Activated effector memory CD4-positive, alpha-beta T cell treated with Interleukin-2 at 50 U/mL for 16 hours (primary cell): Measurements from ENCODE around the gene PREX1.
"Not testable (repeated sequence)": the region's sequence is repeated elsewhere in the genome, so short reads cannot be mapped to it uniquely, and the experiment has no call there.

ENCODE experiments used
- DNase-seq: peaks from one replicate; pipeline ENCODE4 v3.0.0-alpha.2; 2020

PREX1 gene

DNA sequence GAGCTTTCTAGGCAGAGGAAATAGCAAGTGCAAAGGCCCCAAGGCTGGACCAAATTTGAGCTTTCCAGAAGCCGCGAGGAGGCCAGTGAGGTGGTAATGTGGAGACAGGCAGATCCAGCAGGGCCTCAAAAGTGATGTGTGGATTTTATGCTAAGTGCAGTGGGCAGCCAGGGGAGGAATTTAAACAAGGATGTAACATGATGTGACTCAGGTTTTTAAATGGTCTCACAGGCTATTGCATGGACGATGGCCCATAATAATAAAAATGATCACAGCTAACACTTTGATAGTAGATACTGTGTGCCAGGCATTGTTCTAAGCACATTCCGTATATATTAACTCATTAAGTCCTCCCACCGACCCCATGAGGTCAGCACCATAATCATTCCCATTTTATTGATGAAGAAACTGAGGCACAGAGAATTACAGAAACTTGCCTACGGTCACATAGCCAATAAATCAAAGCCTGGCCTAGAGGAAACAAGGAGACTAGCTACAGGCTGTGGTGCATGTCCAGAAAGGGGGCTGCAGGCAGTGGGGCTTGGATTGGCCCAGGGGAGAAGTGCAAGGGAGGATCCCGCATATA is 18.0 kb upstream of the PREX1 start:
- no peak for DNase-seq

DNA sequence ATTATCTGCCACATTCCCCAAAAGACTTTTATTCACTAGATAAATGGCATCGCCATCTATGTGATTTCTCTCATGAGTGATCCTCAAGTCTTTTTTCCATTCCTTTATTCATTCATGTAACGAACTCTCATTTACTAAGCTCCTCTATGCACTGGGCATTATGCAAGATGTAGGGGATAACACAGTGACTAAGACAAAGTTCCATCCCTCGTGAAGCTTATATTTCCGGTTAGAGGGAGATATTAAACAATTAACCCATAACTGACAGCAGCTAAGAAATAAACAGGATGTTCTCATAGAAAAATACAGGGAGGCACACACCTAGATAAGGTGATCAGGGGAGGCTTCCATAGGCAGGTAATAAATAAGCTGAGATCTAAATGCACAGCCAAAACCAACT is 17.2 kb upstream of the PREX1 start:
- no peak for DNase-seq

DNA sequence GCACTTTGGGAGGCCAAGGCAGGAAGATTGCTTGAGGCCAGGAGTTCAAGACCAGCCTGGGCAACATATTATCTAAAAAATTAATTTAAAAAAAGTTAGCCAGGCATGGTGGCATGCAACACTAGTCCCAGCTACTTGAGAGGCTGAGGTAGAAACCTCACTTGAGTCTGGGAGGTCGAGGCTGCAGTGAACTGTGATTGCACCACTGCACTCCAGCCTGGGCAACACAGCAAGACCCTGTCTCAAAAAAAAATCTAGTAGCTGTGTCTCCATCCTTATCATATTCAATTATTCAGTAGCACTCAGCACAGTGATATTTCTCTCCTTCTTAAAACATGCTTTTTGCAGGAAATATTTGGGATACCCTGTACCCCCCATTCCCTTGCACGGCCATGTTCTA is 16.1 kb upstream of the PREX1 start:
- DNase-seq = not testable (repeated sequence)

DNA sequence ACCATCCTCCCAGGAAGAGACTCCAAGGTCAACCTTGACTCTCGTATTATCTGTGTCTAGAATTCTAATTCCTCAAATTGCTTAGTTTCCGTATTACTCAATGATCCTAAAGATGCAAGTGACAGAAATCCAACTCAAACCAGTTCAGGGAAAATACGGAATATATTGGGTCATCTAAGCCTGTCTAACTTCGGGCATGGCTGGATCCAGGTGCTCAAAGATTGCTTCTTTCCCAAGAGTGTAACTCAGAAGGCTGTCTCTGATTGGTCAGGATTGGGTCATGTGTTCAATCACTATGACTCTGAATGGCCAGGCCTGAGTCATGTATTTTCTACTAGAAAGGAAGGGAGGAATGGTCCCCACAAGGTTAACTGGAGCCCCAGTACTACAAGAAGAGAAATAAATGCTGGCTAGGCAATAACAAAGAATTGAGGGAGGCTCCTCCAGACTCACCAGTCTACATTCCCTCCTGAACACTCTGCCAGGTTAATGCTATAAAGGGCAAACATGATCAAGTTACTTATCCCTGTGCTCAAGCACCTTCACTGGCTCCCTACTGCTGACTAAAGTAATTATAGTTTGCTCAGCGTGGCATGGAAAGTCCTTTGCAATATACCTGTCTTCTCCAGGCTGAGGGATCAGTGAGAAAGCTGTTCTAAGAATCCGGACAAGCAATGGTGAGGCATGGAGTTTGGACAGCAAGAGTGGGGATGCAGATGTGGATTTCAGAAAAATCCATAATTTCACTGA is 15.4 kb upstream of the PREX1 start:
- DNase-seq = no peak

DNA sequence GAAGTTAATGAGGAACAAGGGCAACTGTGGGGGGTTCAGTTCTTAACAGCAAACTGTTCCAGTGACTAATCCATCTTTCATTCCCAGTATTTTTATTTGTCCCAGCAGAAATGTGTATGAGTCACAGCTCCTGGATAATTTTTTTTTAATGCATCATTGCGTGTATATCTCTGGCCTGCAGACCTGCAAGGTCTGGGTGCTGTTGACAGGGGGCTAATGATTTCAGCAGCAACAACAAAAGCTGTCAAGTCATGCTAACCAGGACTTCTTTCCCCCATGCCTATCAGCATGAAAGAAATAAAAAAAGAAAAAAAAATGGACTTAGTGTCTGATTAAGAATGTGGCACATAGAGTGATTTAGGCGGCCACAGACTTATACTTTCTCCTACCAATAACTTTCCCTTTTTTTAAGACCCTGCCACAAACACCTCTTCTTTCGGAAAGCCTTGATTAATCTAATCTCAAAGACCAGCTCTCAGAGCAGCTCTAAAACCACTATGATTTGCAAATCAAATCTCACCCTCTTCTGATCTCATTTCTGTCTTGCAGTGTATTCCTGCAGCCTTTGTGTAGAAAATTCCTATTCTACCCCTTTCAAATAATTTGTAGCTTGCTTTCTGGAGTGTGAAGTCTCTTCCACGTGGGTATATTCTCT is 14.2 kb upstream of the PREX1 start:
- no peak for DNase-seq

DNA sequence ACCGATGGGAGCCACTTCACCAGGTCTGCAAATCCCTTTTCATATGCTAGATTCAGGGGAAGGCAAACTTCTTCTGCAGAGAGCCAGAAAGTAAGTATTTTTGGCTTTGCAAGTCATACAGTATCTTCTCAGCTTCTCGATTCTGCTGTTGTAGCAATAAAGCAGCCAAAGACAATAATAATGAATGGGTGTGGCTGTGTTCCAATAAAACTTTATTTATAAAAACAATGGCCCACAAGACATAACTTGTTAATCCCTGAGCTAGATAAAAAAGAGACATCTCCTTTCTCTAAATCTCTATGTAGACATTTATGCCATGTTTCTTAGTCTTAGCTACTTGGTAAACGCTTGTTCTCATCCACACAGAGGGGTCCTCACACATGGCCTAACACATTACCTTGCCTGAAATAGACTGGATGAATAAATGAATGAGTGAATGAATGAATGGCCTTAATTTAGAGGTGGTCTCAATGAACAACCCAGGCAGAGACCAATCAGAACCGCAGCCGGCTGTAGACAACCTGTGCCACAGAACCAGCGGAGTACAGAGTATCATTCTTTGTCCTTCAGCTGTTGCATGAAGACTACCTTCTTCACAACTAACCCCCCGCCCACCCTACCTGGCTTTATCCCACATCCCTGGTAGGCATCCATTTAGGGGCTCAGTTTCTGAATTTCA is 13.5 kb upstream of the PREX1 start:
- no peak for DNase-seq

DNA sequence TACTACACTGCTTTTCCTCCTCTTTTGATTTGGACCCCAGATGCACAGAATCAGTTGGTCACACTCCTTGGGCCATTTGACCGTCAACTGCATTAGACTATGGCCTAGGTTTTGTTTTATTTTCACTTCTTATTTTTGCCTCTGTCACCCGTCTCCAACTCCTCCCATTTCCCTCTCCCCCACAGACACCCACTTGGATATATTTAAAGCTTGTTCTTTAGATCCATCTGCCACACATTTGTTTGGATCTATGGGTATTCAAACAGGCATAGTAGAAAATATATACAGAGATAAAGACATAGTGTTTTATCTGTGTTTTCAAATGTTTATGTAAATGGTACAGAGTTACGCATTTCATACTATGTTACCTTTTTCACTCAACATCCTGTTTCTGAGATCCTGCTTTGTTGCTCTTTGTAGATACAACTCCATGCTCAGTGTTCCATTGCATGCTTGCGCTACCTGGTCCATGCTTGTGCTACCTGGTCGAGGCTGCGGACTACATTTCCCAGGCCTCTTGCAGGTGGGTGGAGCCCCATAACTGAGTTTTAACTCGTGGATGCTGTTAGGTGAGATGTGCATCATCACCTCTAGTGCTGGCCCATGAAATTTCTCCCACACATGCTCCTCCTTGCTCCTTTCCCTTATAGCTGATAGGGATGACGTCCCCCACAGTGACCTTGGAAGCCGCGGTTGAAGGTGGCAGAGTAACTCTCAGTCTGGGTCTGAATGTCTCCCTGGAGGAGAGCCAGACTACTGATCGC is 11.5 kb upstream of the PREX1 start:
- no peak for DNase-seq

DNA sequence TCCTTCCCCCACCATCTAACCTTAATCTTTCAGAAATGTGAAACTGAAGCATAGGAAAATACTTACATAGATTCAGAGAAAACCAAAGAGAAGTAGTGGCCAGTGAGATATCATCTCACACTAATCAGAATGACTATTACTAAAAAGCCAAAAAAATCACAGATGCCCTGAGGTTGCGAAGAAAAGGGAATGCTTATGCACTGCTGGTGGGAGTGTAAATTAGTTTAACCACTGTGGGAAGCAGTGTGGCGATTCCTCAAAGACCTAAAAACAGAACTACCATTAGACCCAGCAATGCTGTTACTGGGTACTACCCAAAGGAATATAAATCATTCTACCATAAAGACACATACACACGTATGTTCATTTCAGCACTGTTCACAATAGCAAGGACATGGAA is 9.2 kb upstream of the PREX1 start:
- DNase-seq = no peak

DNA sequence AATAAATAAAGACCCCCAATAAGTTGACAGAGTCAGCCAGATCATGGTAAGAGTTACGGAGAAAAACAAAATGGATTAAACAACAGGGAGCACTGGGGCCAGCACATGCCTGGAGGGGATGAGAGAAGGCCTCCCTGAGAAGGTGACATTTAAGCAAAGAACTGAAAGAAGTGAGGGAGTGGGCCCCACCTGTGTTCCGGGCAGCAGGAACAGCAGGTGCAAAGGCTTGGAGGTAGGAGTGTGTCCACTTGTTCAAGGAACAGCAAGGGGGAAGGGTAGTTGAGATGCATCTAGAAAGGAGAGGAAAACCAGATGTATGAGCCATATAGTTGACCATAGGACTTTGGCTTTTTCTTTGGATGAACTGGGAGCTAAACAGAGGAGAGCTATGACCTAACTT is 7.6 kb upstream of the PREX1 start:
- DNase-seq = no peak

DNA sequence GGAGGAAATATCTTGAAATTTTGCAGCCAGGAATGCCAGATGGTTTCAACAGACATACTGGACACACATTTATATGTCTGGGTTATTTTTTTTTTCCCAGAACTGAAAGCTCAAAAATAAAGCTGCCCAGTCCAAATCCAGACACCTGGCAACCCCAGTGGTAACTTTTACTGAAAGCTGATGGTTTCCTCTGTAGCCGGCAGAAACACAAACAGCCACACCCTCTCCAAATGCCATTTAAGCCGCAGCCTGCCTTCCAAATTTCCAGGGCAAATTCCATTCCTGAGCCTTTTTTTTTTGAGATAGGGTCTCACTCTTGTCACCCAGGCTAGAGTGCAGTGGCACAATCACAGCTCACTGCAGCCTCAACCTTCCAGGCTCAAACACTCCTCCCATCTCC is 6.5 kb upstream of the PREX1 start:
- no peak for DNase-seq

DNA sequence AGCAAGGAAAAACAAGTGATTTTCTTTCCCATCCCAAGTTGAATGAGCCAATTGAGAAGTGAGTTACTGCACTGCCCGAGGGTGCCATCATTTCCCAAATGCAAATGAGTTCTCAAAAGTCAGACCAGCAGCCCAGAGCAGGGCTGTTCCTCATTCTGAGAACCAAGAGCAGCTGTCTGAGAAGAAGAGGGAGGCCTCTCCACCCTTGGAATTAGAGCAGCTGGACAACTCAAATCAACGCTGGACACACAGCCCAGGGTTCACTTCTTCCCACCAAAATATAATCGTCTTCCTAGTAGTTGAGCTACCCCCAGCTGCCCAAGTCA is 4.6 kb upstream of the PREX1 start:
- no peak for DNase-seq

DNA sequence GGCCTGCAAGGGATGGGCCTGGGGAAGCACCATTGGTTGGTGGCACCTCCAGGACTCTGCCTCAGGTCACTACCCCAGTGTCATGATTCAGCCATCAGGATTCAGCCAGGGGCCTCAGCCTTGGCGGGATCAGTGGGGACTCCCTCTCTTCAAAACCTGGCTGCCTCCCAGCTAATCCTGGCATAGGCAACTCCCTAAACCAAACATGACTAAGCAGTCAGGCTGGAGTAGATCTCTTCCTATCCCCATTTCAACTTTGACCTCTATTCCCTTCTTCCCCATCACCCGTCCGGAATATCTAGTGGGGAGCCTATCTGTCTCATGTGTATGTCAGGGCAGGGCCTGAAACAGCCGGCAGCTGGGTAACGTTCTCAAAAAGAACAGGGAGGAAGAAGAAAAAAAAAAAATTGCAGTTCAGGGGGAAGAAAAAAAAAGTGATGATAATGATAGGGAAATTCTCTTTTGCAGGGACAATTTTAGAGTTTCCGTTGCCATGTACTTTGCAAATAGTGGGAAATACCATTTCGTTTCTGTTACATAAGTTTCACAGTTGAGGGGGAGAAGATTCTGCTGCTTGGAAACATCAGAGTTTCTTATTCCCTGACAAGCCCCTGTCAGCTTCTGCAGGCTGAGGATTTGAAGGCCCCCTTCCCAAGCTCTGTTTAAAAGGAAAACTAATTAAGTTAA is 4.1 kb upstream of the PREX1 start:
- no peak for DNase-seq

DNA sequence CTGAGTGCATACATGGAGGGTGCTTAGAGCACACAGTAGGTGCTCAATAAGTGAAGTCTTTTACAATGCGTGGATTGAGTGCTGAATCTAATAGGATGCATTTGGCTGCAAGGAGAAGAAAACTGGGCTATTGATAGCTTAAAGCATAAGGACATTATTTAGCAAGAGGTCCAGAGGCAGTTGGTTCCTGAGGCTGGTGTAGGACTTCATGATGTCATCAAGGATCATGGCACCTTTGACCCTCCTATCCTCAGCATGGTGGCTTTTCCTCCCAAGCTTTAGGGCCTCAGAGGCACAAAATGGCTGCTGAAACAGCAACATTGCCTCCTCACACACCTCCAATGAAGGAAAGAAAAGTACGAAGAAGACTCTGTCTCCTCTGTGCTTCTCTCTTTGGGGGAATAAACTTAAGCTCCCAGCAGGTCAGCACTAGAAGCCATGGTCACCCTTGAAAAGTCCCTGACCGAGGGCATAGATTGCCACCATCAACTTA is 3.1 kb upstream of the PREX1 start:
- no peak for DNase-seq

DNA sequence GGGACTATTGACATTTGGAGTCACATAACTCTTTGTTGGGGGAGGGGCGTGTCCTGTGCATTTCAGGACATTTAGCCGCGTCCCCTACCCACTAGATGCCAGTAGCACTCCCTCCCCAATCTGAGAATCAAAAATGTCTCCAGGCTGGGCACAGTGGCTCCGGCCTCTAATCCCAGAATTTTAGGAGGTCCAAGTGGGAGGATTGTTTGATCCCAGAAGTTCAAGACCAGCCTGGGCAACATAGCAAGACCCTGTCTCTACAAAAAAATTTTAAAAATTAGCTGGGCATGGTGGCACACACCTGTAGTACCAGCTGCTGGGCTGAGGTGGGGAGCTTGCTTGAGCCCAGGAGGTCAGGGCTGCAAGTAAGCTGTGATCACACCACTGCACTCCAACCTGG is 2.1 kb upstream of the PREX1 start:
- DNase-seq = no peak

DNA sequence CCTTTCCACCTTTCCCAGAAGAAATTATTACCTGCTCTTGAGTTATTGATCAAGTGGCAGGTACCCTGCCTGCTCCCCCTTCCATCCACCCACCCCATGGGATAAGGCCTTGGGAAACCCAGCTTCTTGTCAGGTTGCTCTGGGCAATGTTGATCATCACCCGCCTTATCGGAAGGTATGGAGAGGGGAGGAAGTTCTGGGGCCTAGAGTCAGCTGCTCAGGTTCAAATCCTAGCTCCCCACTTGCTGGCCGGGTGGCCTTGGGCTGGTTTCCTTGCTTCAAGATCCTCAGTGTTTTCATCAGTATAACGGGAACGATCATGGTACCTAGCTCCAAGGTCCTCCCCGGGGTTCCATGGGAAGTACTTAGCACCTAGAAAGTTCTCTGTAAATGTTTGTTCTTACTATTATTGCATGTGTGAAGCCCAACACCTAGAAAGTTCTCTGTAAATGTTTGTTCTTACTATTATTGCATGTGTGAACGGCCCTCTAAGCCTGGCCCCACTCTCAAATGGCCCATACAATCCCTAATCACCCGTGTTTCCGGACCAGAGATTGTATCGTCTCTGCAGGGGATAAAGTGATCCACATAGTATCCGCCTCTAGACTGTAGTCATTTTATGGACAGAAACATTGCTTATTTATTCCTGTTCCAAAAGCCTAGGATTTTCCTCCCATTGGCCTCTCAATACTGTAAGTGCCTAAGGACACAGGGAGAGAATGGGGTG is 1.1 kb upstream of the PREX1 start:
- DNase-seq = no peak

DNA sequence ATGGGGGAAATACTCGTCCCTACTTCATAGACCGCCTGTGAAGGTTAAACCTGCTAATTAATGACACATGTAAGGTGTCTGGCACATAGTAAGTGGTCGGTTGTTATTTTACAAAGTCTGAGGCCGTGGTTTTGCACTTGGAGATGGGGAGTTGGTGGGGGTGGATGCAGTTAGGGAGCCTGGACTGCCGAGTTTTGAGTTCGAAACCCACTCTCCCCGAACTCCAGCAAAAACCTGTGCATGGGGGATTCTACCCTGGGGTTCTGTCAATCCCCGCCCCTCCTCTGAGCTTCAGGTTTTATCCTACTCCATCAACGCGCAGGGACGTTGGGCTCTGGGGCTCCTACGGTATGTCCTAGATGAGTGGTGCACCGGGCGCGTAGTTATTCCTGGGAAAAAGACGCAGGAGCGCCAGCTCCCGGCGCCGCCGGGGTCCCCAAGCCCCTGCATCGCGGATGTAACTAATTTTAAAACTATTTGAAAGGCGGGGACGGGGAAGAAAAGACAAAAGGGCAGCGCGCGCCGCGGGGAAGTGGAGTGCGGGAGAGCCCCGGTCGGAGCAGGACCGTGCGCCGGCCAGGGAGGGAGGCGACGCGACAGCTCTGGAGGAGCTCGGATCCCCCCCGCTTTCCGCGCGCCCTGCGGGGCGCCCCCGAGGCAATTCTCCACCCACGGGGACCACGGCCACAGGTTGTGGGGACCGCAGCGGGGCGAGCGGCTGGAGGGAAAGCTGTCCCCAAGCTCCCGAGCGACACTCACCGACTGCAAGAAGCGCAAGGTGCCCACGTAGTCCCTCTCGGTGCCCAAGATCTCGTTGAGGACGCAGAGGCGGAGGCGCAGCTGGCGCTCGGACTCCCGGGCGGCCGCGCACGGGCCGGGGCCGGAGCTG is 672 bp downstream of the PREX1 start:
- no peak for DNase-seq

DNA sequence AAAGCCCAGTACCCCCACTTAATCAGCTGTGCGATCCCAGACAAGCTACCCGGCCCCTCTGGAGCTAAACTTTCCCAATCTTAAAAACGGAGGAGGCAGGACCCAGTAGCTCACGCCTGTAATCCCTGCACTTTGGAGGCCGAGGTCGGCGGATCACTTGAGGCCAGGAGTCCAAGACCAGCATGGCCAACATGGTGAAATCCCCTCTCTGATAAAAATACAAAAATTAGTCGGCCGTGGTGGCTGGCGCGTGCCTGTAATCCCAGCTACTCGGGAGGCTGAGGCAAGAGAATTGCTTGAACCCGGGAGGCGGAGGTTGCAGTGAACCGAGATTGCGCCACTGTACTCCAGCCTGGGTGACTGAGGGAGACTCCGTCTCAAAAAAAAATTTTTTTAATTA is 1.3 kb downstream of the PREX1 start:
- DNase-seq = not testable (repeated sequence)

DNA sequence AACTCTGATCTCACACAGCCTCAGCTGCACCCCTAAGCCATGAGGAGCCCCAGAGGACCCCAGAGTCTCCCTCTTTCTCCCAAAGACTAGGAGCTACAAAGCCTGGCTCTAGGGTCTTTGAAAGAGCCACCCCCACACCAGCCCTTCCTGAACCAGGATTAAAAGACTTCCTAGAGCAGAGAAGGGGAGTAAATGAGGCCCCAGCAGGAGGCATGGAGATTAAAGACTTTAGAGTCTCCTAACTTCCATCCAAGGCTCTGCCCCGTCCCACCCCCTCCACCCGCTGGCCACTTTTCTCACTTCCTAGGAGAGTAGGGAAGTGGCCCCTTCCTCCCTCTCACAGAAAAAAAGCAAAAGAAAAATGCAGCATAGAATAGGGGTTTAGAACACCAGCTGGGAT is 1.7 kb downstream of the PREX1 start:
- no peak for DNase-seq

DNA sequence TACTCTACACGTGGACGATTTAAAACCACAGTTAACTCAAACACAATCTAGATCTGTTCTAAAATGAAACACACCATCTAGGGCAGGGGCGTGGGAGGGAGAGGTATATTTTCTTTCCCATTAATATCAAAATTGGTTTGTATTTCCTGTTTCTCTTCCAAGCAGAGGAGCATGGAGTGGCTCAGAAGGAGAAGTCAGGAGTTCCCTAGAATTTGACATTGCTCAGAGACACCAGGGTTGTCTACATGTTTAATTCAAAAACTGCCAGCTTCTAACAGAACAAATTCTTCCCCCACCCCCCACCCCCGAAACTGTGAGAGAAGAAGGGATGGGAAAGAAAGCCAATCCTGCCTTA is 2.3 kb downstream of the PREX1 start:
- DNase-seq = no peak

DNA sequence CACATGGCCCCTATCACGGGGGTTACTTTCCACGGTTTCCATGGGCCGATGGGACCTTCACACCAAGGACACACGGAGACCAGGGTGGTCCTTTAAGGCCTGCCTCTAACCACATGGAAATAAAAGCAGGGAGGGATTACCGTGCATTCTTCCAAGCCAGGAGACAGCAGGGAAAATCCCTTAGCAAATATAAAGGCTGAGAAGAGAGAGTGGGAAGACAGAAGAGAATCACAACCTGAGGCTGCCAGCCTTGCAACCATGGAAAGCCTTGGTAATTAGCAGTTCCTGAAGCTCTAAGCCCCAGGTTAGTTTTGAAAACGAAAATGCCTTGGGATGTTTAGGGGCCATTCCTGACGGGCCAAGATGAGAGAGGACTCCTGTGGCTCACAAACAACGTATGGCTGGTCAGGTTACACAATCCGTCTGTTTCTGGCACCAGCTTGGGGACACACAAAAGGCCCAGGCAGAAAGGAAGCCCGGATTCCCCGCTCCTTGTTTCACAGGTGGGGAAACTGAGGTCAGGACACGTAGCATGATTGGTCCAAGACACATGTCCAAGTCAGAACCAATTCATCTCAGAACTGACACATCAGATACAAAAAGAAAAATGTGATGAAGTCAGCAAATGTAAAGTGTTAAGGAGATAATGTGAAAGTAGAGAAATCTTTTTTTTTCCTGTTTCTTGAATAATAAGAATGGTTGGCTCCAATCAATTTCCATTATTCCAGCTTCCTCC is 2.8 kb downstream of the PREX1 start:
- no peak for DNase-seq
